GM21423 (cell line): Measurements from ENCODE around the gene METTL6.
"Not testable (repeated sequence)": the region's sequence is repeated elsewhere in the genome, so short reads cannot be mapped to it uniquely, and the experiment has no call there.

Source experiments
- ATAC-seq: cut with Tn5 transposase; IDR thresholded peaks from one replicate; pipeline ENCODE4 v1.9.1; 2021; ENCODE audit warnings: mild to moderate bottlenecking, moderate library complexity; ENCODE audit not compliant: unreplicated experiment

METTL6 gene

GRCh38 chr3:15375461-15376000 lies 51.8 kb downstream of the METTL6 start:
- ATAC-seq = no peak

GRCh38 chr3:15372918-15373317 lies 54.4 kb downstream of the METTL6 start:
- ATAC-seq = no peak

GRCh38 chr3:15368561-15369135 lies 58.7 kb downstream of the METTL6 start:
- no peak for ATAC-seq

- no peak for ATAC-seq
Observed at GRCh38 chr3:15367059-15367458, 60.3 kb downstream of the METTL6 start.

- ATAC-seq = not testable (repeated sequence)
Observed at GRCh38 chr3:15364078-15364477, 63.3 kb downstream of the METTL6 start.

- ATAC-seq = peak; percentile 77
Observed at GRCh38 chr3:15361494-15362214, 65.7 kb downstream of the METTL6 start.

GRCh38 chr3:15360788-15361493 lies 66.4 kb downstream of the METTL6 start:
- ATAC-seq = no peak
